ENCODE data around the gene INSM2.

Gene INSM2

GRCh38 chr14:35535483-35536112 is 1.6 kb downstream of the INSM2 start:
- Histone ChIP-seq H3K27ac (ENCODE audit: low read depth, low read length, poor library complexity, severe bottlenecking) (no peak overlapping the region), H3K79me2 (ENCODE audit: insufficient read depth, low read length) (no peaks in the 10 kb centered on the region), H2AFZ (ENCODE audit: low read length) (no peak overlapping the region), H3K4me3 (ENCODE audit: low read depth, low read length, poor library complexity, severe bottlenecking) (no peak overlapping the region), H3K27me3 (ENCODE audit: insufficient read depth, low read length) (no peaks in the 10 kb centered on the region), H3F3A (ENCODE audit: insufficient read depth, low read length) (no peaks in the 10 kb centered on the region), H3K36me3 (ENCODE audit: insufficient read depth, low read length) (no peaks in the 10 kb centered on the region), H3K9ac (ENCODE audit: low read length) (no peak overlapping the region), H3K4me2 (ENCODE audit: low read length) (no peak overlapping the region), H3K9me3 (ENCODE audit: low read length) (no peaks in the 10 kb centered on the region), H3K9me2 (ENCODE audit: low read depth, low read length) (no peaks in the 10 kb centered on the region), H4K20me1 (ENCODE audit: insufficient read depth, low read length) (no peaks in the 10 kb centered on the region), H3K4me1 (ENCODE audit: insufficient read depth, low read length, severe bottlenecking) (peaks cover 12% of the 10 kb centered on the region)
- TF ChIP-seq CTCF (IDR thresholded peaks at IDR 0.05; ENCODE audit: low read length): no peak
- no peak for TF ChIP-seq EZH2 (IDR thresholded peaks at IDR 0.05; ENCODE audit: borderline replicate concordance, low read length)

- Histone ChIP-seq H3F3A (ENCODE audit: insufficient read depth, low read length) (no peaks in the 10 kb centered on the region), H3K4me1 (ENCODE audit: insufficient read depth, low read length, severe bottlenecking) (peaks cover 1% of the 10 kb centered on the region), H3K9ac (ENCODE audit: low read length) (no peak overlapping the region), H3K79me2 (ENCODE audit: insufficient read depth, low read length) (no peaks in the 10 kb centered on the region), H3K27me3 (ENCODE audit: insufficient read depth, low read length) (no peaks in the 10 kb centered on the region), H2AFZ (ENCODE audit: low read length) (no peak overlapping the region), H3K36me3 (ENCODE audit: insufficient read depth, low read length) (no peaks in the 10 kb centered on the region), H3K27ac (ENCODE audit: low read depth, low read length, poor library complexity, severe bottlenecking) (no peak overlapping the region), H3K4me2 (ENCODE audit: low read length) (no peak overlapping the region), H4K20me1 (ENCODE audit: insufficient read depth, low read length) (no peaks in the 10 kb centered on the region), H3K9me2 (ENCODE audit: low read depth, low read length) (no peaks in the 10 kb centered on the region), H3K4me3 (ENCODE audit: low read depth, low read length, poor library complexity, severe bottlenecking) (no peak overlapping the region), H3K9me3 (ENCODE audit: low read length) (no peaks in the 10 kb centered on the region)
- no peak for TF ChIP-seq EZH2 (IDR thresholded peaks at IDR 0.05; ENCODE audit: borderline replicate concordance, low read length)
- no peak for TF ChIP-seq CTCF (IDR thresholded peaks at IDR 0.05; ENCODE audit: low read length)
Measured at GRCh38 chr14:35539969-35540368, 6.0 kb downstream of the INSM2 start.

GRCh38 chr14:35543006-35543405 is 9.0 kb downstream of the INSM2 start:
- Histone ChIP-seq H3K79me2 (ENCODE audit: insufficient read depth, low read length) (no peaks in the 10 kb centered on the region), H3K4me1 (ENCODE audit: insufficient read depth, low read length, severe bottlenecking) (no peaks in the 10 kb centered on the region), H3F3A (ENCODE audit: insufficient read depth, low read length) (no peaks in the 10 kb centered on the region), H3K4me2 (ENCODE audit: low read length) (no peak overlapping the region), H3K9me3 (ENCODE audit: low read length) (no peaks in the 10 kb centered on the region), H3K9ac (ENCODE audit: low read length) (no peak overlapping the region), H3K9me2 (ENCODE audit: low read depth, low read length) (no peaks in the 10 kb centered on the region), H3K27ac (ENCODE audit: low read depth, low read length, poor library complexity, severe bottlenecking) (no peak overlapping the region), H3K4me3 (ENCODE audit: low read depth, low read length, poor library complexity, severe bottlenecking) (no peak overlapping the region), H2AFZ (ENCODE audit: low read length) (no peak overlapping the region), H4K20me1 (ENCODE audit: insufficient read depth, low read length) (no peaks in the 10 kb centered on the region), H3K36me3 (ENCODE audit: insufficient read depth, low read length) (no peaks in the 10 kb centered on the region), H3K27me3 (ENCODE audit: insufficient read depth, low read length) (no peaks in the 10 kb centered on the region)
- TF ChIP-seq EZH2 (IDR thresholded peaks at IDR 0.05; ENCODE audit: borderline replicate concordance, low read length) (no peak), CTCF (IDR thresholded peaks at IDR 0.05; ENCODE audit: low read length) (no peak)
